KG1 (cell line): ENCODE measurements around the gene DNAAF3.
A peak's percentile ranks its signal among the peaks of the same experiment; 100 is the strongest.
"Not testable (repeated sequence)": the region's sequence is repeated elsewhere in the genome, so short reads cannot be mapped to it uniquely, and the experiment has no call there.

ENCODE experiments used
- DNase-seq: peaks from one replicate; lab custom pipeline; 2025; lab: John Stamatoyannopoulos, UW

Gene DNAAF3

DNA sequence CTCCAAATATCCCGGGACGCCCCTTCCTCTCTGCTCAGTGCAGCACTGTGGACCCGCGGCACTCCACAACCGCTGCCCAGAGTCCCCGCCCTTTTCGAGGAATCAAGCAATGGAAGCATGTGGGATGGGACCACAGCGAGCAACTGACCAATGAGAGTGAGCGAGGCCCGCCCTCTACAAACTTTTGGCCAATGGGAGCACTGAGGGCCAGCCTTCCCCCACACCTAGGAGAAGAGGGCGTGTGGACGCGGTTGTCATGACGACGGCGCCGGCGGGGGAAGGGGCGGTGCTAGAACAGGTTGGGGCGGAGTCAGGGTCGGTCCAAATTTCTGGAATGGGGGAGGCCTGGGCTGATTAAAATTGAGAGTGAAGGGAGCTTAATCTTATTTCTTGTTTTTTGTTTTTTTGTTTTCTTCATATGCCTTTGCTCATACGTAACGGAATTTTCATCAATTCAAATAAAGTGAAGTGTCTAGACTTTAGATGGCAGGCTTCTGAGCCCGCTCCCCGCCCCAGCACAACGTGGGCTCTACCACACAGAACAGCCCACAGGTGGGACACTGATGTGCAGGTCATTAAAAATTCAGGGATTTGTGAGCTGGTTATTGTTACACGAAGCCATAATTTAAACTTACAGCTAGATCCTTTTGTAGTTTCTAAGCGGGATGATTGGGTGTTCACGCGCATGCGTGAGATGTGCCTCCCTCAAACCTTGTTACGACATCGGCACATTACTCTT, at the start of gene DNAAF3:
Gene DNAAF3, minus strand, starts transcription at position 84 of the 739 bp plus-strand sequence. CDS start 200 bp downstream, outside the sequence.
- DNase-seq: peak; percentile 91

GRCh38 chr19:55213547-55213946, 47.1 kb upstream of the DNAAF3 start:
- DNase-seq: no peak

DNA sequence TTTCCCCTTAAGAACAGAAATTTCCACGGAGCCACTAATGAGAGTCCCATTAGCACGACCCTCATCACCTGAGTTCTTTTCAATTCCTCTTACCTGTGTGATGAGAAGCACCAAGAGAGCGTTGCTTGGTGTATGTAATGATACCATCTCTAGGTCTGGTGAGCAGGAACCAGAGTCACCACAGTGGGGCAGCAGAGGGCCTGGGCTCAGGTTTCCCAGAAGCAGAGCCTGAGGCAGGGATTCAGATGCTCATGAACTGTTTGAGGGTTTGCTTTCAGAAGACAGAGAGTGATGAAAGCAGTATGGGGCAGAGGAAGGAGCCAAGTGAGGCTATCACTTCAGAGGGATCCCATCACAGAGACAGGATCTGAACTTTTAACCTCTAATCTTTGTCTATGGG, 46.0 kb upstream of the DNAAF3 start:
- no peak for DNase-seq

- DNase-seq: no peak
Measured at GRCh38 chr19:55209693-55210472, 43.5 kb upstream of the DNAAF3 start.

DNA sequence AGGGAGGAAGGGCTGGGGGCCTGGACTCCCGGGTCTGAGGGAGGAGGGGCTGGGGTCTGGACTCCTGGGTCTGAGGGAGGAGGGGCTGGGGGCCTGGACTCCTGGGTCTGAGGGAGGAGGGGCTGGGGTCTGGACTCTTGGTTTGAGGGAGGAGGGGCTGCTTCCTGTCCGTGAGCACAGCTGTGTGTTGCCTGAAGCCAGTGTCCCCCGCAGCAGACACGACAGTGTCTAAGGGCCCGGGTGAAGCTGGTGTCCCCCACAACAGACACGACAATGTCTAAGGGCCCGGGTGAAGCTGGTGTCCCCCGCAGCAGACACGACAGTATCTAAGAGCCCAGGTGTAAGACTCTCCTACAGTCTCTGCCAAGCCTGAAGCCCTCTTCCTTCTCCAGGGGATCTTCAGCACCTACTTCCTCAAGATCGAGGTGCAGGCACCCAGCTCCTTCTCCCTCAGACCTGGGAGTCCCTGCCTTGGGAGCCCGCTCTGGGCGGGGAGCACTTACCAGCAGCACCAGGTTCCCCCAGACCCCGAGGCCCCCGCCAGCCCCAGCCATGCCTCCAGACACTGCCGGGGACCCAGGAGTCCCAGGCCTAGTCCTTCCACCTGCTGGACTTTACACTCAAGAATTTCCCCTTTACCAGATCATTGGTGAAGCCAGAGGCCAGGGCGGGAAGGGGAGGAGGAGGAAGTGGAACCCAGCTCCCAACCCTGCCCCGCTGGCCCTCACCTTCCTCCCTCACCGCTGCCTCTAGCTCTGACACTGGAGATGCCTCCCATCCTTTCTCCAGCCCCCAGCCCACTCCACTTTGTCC, 42.7 kb upstream of the DNAAF3 start, which contains the start of gene PTPRH:
Gene PTPRH, minus strand, starts transcription at position 622 of the 813 bp plus-strand sequence. Its CDS starts 68 bp downstream, at position 554.
- no peak for DNase-seq

DNA sequence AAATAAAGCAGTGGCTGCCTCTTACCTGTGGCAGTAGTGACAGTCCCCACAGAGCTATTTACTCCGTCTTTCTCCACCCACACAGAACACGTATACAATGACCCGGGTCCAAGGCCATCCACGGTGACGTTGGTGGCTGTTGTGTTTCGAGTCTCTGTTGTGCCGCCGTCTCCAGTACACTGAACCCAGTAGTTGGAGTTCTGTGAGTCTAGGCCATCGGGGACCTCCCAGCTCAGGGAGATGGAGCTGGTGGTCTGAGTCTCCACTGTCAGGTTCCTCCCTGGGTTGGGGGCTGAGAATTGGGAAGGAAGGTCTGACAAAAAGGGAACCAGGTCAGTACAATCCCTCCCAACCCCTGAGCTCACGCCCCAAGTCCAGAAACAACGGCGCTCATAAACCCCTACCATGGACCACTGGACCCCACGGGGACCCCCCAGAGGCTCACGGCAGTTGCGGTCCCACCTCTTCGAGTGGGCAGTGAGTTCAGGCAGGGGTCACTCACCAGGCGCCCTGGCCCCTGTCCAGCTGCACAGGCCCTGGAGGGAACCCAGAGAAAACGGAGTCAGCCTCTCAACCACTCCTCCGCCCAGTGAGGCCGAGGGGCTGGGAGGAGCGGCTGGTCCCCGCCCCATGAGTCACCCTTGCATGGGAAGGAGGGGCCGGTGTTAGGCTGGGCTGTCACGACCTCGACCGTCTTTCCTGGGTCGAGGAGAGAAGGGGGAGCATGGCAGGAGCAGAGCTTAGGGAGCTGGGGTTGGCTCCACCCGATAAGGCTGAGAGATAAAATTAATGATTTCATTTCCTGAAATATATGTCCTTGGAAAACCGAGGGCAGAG, 40.5 kb upstream of the DNAAF3 start:
- no peak for DNase-seq

- DNase-seq: not testable (repeated sequence)
Measured at GRCh38 chr19:55202199-55202598, 35.8 kb upstream of the DNAAF3 start.

- no peak for DNase-seq
Measured at GRCh38 chr19:55199620-55200204, 33.3 kb upstream of the DNAAF3 start.

- no peak for DNase-seq
Measured at GRCh38 chr19:55198651-55199050, 32.2 kb upstream of the DNAAF3 start.

DNA sequence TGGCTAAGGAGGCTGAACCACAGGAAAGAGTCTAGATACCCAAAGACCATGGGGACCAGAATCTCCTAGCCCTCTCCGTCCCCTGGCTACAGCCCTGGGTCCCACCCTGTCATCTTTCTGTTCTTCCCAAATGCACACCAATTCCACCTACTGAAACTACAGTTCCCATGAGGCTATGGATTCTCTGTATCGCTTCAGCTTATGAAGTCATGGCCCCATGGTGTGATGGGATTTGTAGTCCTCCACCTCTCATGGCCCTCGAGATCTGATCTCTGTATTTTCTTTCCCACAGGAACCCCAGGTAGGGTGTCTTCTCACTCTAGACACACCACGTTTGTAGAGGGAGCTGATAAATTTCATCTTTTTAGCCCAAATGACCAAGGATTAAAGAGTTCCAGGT, 31.1 kb upstream of the DNAAF3 start:
- no peak for DNase-seq

DNA sequence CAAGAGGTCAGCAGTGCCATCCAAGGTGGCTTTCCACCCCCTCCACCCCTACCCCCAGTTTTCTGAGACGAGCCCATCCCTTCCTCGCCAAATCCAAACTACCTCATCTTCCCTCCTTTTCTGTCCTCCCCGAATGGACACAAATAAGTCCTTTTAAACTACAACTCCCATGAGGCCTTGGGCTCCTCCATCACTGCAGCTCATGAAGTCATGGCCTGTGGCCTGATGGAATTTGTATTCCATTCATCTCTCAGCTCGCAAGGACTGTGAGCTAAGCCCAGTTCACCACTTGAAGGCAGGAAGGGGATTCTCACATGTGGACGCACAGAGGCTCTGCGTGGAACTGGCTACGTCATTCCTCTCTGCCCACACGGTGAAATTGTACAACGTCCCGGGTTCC, 30.4 kb upstream of the DNAAF3 start:
- DNase-seq: no peak

DNA sequence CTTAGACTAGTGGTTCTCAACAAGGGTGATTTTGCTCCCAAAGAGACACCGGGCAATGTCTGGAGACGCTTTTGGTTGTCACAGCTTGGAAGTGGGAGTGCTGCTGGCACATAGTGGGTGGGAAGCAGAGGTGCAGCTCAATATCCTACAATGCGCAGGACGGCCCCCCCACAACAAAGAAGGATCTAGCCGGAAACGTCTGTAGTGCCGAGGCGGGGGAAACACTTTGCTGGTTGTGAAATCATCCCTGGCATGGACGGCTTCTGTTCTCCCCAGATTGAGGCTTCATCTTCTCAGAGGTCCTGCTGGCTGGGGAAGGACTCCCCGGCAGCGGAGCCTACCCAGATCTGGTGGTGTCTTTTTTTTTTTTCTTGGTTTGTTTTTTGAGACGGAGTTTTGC, 27.1 kb upstream of the DNAAF3 start:
- no peak for DNase-seq

GRCh38 chr19:55189403-55189835, 23.0 kb upstream of the DNAAF3 start:
- DNase-seq: no peak

DNA sequence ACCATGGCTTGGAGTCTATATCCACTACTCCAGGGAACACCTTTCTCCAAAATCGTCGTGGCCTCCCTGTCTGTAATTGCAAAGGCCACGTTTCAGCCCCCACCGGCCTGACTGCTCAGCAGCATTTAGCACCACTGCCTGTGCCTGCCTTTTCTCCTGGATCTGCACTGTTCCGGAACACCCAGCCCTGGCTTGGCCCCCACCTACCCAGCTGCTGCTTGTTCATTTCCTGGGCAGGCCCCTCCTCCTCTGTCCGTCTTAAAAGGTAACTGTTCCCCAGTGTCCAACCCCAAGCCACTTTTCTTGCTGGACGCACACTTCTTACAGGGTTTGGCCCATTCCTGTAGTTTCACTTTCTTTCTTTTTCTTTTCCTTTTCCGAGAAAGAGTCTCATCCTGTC, 22.2 kb upstream of the DNAAF3 start:
- DNase-seq: no peak

DNA sequence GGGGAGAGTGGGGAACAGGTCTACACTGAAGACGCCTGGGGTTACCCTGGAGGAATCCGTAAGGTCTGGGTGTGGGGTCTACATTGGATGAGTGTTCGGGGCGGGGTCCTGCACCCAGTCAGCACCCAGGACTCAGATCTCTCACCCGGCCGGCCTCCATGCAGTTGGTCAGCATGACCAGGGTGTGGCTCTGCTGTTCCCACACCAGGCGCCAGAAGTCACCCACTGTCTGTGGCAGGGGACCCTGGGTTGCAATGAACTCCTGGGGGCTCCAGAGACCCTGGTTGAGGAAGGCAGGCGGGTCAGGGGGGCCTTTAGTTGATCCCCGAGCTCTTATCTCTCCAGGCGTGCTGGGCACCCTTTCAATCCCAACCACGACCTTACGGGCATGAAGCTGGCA, 19.7 kb upstream of the DNAAF3 start:
- DNase-seq: no peak

DNA sequence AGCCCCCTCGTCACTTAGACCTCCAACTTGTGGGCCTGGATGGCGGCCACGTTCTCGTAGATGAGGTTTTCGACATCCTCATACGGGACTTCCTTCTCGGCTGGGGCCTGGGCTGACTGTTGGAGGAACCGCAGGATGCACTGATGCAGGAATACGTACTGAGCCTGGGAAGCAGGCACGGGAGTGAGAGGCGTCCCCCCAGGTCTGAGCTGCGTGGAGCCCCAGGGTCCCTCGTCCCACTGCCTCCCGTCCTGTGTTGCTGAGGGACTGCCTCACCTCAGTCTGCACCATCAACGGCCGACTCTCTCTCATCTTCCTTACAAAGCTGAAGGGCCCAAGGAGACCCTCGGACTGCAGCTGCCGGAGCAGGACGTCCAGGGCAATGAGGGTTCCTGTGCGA, 15.3 kb upstream of the DNAAF3 start:
- no peak for DNase-seq

DNA sequence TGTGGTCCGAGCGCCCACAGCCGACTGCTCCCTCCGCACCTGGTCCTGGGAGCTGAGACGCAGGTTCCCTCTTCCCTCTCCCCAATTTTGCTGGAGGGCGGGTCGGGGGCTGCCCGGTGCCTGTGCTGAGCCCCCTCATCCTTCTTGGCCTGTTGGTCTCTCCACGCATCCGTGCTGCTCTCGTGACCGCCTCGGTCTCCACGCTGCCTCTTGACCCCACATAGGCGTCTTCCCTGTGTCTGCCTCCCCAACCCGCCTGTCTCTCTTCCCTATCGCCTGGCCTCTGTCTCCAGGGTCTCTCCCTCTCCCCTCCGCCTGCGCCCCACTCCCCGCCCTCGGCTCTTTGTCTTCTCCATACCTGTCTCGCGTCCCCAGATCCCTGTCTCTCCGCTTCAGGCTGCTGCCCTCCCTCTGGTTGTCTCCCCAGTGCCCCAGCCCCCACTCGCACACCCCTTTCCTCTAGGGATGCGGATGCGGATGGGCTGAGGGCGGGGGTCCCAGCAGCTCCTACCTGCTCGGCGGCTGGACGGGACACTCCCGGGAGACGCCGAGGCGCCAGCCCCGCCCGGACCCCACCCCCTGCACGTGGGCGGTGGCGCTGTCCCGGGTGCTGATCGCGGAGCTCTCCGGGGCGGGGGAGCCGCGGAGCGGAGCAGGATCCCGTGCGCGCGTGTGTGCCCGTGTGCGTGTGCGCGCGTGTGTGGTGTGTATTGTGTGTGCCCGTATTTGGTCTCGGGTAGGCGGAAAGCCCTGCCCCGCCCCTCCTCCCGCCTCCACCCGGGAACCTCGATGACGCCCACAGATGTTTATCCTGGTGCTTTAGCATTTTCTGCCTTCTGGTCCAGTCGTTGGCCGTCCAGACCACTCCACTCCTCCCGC, 13.4 kb upstream of the DNAAF3 start, which contains the start of gene SYT5:
Gene SYT5, minus strand, starts transcription at position 684 of the 879 bp plus-strand sequence. CDS start 1,248 bp downstream, outside the sequence.
- no peak for DNase-seq

DNA sequence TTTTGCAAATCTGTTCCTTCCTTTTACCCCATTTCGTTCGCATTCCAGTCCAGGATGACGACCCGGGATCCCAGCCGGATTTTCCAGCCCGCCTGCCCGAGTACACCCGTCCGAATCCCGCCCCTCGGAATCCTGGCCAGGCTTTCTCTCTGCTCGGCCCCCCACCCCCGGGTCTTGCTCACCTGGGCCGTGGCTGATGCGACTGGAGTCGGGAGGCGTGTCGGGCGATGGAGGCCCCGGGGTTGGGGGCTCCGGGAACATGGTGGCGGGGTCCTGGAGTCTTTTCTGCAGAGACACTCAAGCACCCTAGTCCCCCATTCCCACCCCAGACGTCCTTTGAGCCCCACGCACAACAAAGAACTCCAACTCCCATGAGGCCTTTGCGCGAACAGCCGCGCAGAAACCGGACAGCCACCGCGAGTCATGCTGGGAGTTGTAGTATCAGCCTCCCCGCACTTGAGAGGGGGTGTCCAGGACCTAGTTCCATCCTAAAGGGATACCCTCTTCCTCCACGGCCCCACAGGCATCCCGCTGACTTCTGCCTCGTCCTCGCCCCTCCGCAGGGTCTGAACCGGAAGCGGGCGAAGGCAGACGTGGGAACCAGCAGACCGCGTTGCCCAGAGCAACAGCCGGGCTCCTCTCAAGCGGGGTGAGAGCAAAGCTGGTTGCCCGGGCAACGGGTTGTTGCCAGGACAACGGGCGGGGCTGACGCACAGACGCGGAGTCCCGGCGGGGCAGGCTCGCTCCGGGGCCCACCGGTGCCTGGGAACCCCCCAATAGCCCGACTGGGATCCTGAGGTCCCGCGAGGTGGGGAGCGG, 12.6 kb upstream of the DNAAF3 start:
- DNase-seq: peak; percentile 67

DNA sequence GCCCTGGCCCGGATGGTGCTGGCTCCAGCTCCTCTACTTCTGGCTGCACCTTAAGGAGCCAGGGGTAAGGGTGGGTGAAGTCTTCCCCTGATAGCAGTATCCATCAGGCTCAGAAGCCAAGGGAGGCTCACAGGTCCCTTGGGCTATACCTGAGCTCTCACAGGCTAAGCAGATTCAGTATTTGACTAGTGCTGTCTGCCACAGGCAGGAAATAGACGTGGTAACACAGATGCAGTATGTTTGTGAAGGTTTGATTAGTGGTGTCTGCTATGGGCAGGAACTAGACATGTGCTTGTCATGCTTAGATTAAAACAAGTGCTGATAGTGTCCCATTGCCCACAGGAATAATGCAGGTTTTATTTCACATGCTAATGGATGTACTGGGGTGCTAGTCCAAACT, 9.7 kb upstream of the DNAAF3 start:
- DNase-seq: no peak
